ENCODE data around the gene LYSMD1.

DNA sequence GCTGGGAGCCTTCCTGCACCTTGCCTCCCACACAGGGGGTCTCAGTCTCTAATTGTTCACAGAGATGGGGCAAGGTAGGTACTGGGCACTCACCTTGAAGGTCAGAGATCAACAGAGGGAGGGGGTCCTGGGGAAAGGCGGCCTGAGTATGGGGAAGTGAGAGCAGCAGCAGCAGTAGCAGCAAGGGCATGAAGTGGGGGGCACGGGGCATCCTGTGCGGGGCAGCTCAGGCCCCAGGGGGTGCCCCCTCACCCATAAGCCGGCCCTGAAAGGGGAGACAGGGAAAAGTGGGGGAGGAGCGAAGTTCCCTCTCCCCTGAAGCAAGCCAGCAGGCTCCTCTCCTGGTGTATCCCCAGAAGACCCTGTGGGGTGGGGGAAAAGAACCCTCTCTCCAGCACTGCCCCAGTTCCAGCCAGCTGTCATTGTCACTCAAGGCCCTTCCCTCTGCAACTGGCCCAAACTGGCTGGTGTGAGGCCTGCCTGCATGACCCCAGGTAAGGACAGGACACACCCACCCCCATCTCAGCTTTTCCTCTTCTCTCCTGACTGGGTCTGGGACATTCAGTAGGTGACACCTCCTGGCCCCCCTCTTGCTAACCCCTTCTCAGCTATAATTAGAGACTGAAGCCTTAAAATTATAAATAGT, 23.2 kb downstream of the LYSMD1 start:
- TF ChIP-seq, protein P1, sequence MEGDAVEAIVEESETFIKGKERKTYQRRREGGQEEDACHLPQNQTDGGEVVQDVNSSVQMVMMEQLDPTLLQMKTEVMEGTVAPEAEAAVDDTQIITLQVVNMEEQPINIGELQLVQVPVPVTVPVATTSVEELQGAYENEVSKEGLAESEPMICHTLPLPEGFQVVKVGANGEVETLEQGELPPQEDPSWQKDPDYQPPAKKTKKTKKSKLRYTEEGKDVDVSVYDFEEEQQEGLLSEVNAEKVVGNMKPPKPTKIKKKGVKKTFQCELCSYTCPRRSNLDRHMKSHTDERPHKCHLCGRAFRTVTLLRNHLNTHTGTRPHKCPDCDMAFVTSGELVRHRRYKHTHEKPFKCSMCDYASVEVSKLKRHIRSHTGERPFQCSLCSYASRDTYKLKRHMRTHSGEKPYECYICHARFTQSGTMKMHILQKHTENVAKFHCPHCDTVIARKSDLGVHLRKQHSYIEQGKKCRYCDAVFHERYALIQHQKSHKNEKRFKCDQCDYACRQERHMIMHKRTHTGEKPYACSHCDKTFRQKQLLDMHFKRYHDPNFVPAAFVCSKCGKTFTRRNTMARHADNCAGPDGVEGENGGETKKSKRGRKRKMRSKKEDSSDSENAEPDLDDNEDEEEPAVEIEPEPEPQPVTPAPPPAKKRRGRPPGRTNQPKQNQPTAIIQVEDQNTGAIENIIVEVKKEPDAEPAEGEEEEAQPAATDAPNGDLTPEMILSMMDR (conservative IDR thresholded peaks at IDR 0.05 in 1 of 2, IDR thresholded peaks at IDR 0.05 in 1 of 2; ENCODE audit: low read depth in 1 of 2, low read length in 2 of 2), result no peak
- TF ChIP-seq EZH2 (IDR thresholded peaks at IDR 0.05; ENCODE audit: low read length, missing control alignments), result no peak

Data from fibroblast of lung (primary cell).